Neural progenitor cell (in vitro differentiated cells): Measurements from ENCODE around the gene SMYD3. TPM values are rescaled to one million over a fixed set of nuclear protein-coding genes. Genes with fewer than 3 reads are reported as not detected.
A peak's percentile ranks its signal among the peaks of the same experiment; 100 is the strongest.

Experiments used
- DNase-seq: peaks from one replicate; pipeline ENCODE4 v3.0.0-alpha.2; 2016; ENCODE audit warnings: low spot score
- H2AFZ ChIP-seq: fragments of 200-600 bp; sonication (generic); replicated peaks from 2 replicates; pipeline ENCODE4 v1.6.1; 2016; ENCODE audit warnings: antibody characterized with exemption
- H3F3A ChIP-seq: fragments of 200-600 bp; sonication (generic); 2 replicates; pipeline ENCODE4 v1.6.1; 2016; ENCODE audit warnings: antibody characterized with exemption, low read depth
- H3K27ac ChIP-seq: fragments of 200-600 bp; sonication (generic); 2 replicates; pipeline ENCODE4 v1.5.1; 2016; ENCODE audit warnings: mild to moderate bottlenecking
- H3K27me3 ChIP-seq: fragments of 200-600 bp; sonication (generic); 2 replicates; pipeline ENCODE4 v1.6.1; 2016; ENCODE audit warnings: mild to moderate bottlenecking, moderate library complexity
- H3K36me3 ChIP-seq: fragments of 200-600 bp; sonication (generic); 2 replicates; pipeline ENCODE4 v1.5.1; 2016
- H3K4me1 ChIP-seq: fragments of 200-600 bp; sonication (generic); 2 replicates; pipeline ENCODE4 v1.6.1; 2016; ENCODE audit warnings: mixed run types
- H3K4me2 ChIP-seq: fragments of 200-600 bp; sonication (generic); 2 replicates; pipeline ENCODE4 v1.6.1; 2016
- H3K4me3 ChIP-seq: fragments of 200-600 bp; sonication (generic); 2 replicates; pipeline ENCODE4 v1.5.1; 2016
- H3K79me2 ChIP-seq: fragments of 200-600 bp; sonication (generic); 2 replicates; pipeline ENCODE4 v1.6.1; 2016; ENCODE audit warnings: low read depth
- H3K9ac ChIP-seq: fragments of 200-600 bp; sonication (generic); 2 replicates; pipeline ENCODE4 v1.6.1; 2016
- H3K9me3 ChIP-seq: fragments of 200-600 bp; sonication (generic); 2 replicates; pipeline ENCODE4 v1.5.1; 2016; ENCODE audit warnings: low read depth
- H4K20me1 ChIP-seq: fragments of 200-600 bp; sonication (generic); 2 replicates; pipeline ENCODE4 v1.6.1; 2016; ENCODE audit warnings: low read depth
- H3K27ac Mint-ChIP-seq: 3 replicates; pipeline ENCODE4 v1.8.0; 2021; ENCODE audit warnings: mixed read lengths
- H3K27me3 Mint-ChIP-seq: 2 replicates; pipeline ENCODE4 v1.8.0; 2022; ENCODE audit warnings: low read depth, mild to moderate bottlenecking, inconsistent platforms, moderate library complexity, mixed read lengths; ENCODE audit not compliant: insufficient read depth
- H3K36me3 Mint-ChIP-seq: 3 replicates; pipeline ENCODE4 v1.8.0; 2021; ENCODE audit warnings: mixed read lengths
- H3K4me1 Mint-ChIP-seq: 3 replicates; pipeline ENCODE4 v1.8.0; 2021; ENCODE audit warnings: mixed read lengths
- H3K4me3 Mint-ChIP-seq: 3 replicates; pipeline ENCODE4 v1.8.0; 2021; ENCODE audit warnings: mild to moderate bottlenecking, moderate library complexity, mixed read lengths
- H3K9me3 Mint-ChIP-seq: 3 replicates; pipeline ENCODE4 v1.8.0; 2020; ENCODE audit warnings: mixed read lengths
- EZH2 ChIP-seq: fragments of 200-600 bp; sonication (generic); IDR thresholded peaks from 2 replicates; pipeline ENCODE4 v1.6.1; 2017; ENCODE audit warnings: antibody characterized with exemption, mild to moderate bottlenecking, moderate library complexity
- EZH2phosphoT487 ChIP-seq: fragments of 200-600 bp; sonication (generic); IDR thresholded peaks from 2 replicates; pipeline ENCODE4 v1.6.1; 2017; ENCODE audit warnings: antibody characterized with exemption
- total RNA-seq: library from RNA; depleted of rRNA; stranded (reverse); fragments of >200 nt; gene quantifications from 2 replicates; pipeline ENCODE4 v1.2.3, GENCODE V29; 2015; ENCODE audit warnings: low replicate concordance
- TF ChIP-seq, protein P1 (sequence below): fragments of 200-600 bp; sonication (generic); IDR thresholded peaks from 2 replicates; pipeline ENCODE4 v1.5.1; 2017; ENCODE audit warnings: antibody characterized with exemption, mild to moderate bottlenecking

SMYD3 gene
- total RNA-seq, 1 donor from 2014 or later, result 43.2 TPM

DNA sequence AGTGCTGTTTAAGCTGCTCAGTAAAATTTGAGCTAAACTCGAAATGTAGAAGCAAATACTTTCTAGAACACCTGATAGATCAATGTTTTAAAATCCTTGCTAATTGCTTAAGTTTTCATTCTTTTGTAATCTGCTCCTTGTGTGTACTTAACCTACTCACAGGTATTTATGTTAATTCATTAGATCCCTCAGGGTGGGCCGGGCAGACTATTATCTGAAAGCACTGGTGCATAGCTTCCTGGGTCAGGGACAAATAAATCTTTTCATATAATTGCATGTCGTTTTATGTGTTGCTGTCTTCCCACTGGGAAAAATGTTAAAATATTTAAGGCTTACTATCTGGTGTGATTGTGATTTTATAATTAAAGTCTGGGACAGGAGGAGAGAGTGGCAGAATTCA, 440.5 kb downstream of the SMYD3 start:
- DNase-seq, result peak; percentile 45
- no peaks in the 10 kb centered on the region for H3K79me2 ChIP-seq
- H3K4me3 Mint-ChIP-seq, result peak overlapping the region; percentile 16

DNA sequence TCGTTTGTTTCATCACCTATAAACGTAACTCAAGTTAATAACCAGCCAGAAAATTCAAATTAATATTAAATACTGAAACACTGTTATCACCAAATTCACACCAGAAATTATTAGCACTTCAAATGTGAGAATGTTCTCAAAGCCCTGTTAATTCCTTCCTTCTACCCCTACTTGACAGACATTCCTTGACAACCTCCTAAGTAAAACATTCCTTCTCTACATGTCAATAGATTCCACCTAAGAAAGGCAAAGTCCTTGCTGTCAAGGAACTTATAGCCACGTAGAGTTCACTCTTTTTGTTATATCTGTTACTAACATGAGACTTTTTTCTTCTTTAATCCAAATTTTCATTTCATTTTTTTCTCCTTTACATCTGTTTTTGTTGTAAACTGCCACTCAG, 441.5 kb downstream of the SMYD3 start:
- no peaks in the 10 kb centered on the region for H3F3A ChIP-seq
- no peak for TF ChIP-seq EZH2
- TF ChIP-seq, protein P1, sequence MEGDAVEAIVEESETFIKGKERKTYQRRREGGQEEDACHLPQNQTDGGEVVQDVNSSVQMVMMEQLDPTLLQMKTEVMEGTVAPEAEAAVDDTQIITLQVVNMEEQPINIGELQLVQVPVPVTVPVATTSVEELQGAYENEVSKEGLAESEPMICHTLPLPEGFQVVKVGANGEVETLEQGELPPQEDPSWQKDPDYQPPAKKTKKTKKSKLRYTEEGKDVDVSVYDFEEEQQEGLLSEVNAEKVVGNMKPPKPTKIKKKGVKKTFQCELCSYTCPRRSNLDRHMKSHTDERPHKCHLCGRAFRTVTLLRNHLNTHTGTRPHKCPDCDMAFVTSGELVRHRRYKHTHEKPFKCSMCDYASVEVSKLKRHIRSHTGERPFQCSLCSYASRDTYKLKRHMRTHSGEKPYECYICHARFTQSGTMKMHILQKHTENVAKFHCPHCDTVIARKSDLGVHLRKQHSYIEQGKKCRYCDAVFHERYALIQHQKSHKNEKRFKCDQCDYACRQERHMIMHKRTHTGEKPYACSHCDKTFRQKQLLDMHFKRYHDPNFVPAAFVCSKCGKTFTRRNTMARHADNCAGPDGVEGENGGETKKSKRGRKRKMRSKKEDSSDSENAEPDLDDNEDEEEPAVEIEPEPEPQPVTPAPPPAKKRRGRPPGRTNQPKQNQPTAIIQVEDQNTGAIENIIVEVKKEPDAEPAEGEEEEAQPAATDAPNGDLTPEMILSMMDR, result no peak
- TF ChIP-seq EZH2phosphoT487, result no peak
- H3K4me3 Mint-ChIP-seq, result no peak overlapping the region
- peak overlapping the region; percentile 15 for H3K4me2 ChIP-seq
- H3K36me3 ChIP-seq, result no peaks in the 10 kb centered on the region
- peaks cover 34% of the 10 kb centered on the region for H3K4me1 ChIP-seq
- peaks cover 2% of the 10 kb centered on the region for H3K27me3 Mint-ChIP-seq
- H3K79me2 ChIP-seq, result no peaks in the 10 kb centered on the region
- H3K27ac ChIP-seq, result no peak overlapping the region
- peaks cover 41% of the 10 kb centered on the region for H3K4me1 Mint-ChIP-seq
- H3K36me3 Mint-ChIP-seq, result no peaks in the 10 kb centered on the region
- no peak overlapping the region for H3K4me3 ChIP-seq
- no peaks in the 10 kb centered on the region for H3K9me3 ChIP-seq
- H3K9me3 Mint-ChIP-seq, result no peaks in the 10 kb centered on the region
- H3K9ac ChIP-seq, result no peak overlapping the region
- H2AFZ ChIP-seq, result no peak overlapping the region
- no peak overlapping the region for H3K27ac Mint-ChIP-seq
- H4K20me1 ChIP-seq, result peaks cover 4% of the 10 kb centered on the region
- peak; percentile 11 for DNase-seq
- H3K27me3 ChIP-seq, result no peaks in the 10 kb centered on the region

More for the DNA sequence above, 440.5 kb downstream of the SMYD3 start:
- peaks cover 4% of the 10 kb centered on the region for H4K20me1 ChIP-seq
- Mint-ChIP-seq H3K4me1 (peaks cover 43% of the 10 kb centered on the region), H3K9me3 (no peaks in the 10 kb centered on the region), H3K27me3 (peaks cover 2% of the 10 kb centered on the region), H3K36me3 (no peaks in the 10 kb centered on the region), H3K27ac (no peak overlapping the region)
- H3F3A ChIP-seq, result no peaks in the 10 kb centered on the region
- TF ChIP-seq EZH2 (no peak), EZH2phosphoT487 (peak; percentile 52)
- no peak overlapping the region for H2AFZ ChIP-seq
- no peak overlapping the region for H3K4me3 ChIP-seq
- peaks cover 36% of the 10 kb centered on the region for H3K4me1 ChIP-seq
- H3K27ac ChIP-seq, result no peak overlapping the region
- H3K4me2 ChIP-seq, result peak overlapping the region; percentile 15
- H3K36me3 ChIP-seq, result no peaks in the 10 kb centered on the region
- no peak overlapping the region for H3K9ac ChIP-seq
- no peaks in the 10 kb centered on the region for H3K9me3 ChIP-seq
- H3K27me3 ChIP-seq, result no peaks in the 10 kb centered on the region

DNA sequence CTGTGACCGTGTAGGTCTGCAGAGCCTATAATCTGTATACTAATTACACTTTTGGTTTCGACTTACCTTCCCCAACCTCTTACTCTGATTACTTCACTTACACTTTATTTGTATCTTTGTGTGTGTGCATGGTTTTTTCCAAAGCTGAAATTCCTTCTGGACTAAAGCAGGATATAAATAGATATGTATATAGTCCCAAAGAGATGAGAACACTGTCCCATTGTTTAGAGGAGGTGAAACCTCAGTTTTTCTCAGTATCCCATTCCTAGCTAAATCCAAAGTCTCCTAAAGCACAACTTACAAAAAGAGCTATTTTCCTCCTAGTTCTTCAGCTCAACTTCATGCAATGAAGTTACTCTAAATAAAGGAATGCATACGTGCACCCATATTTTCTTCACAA, 442.2 kb downstream of the SMYD3 start:
- peaks cover 39% of the 10 kb centered on the region for H3K4me1 Mint-ChIP-seq

More for the DNA sequence above, 442.2 kb downstream of the SMYD3 start:
- Histone ChIP-seq H3K9ac (no peak overlapping the region), H3F3A (no peaks in the 10 kb centered on the region), H3K27ac (no peak overlapping the region), H3K4me2 (no peak overlapping the region), H3K36me3 (no peaks in the 10 kb centered on the region), H3K4me1 (peaks cover 32% of the 10 kb centered on the region), H4K20me1 (peaks cover 4% of the 10 kb centered on the region), H3K79me2 (no peaks in the 10 kb centered on the region), H3K4me3 (no peak overlapping the region), H3K9me3 (no peaks in the 10 kb centered on the region), H2AFZ (no peak overlapping the region), H3K27me3 (no peaks in the 10 kb centered on the region)
- no peaks in the 10 kb centered on the region for H3K36me3 Mint-ChIP-seq
- no peak for DNase-seq
- no peaks in the 10 kb centered on the region for H3K9me3 Mint-ChIP-seq
- no peak overlapping the region for H3K4me3 Mint-ChIP-seq
- no peak for TF ChIP-seq EZH2
- TF ChIP-seq, protein P1, result no peak
- no peak for TF ChIP-seq EZH2phosphoT487
- H3K27ac Mint-ChIP-seq, result no peak overlapping the region
- H3K27me3 Mint-ChIP-seq, result peaks cover 2% of the 10 kb centered on the region
